ENCODE data around the gene SPATA6. TPM values are rescaled to one million over a fixed set of nuclear protein-coding genes. Genes with fewer than 3 reads are reported as not detected.

The SPATA6 gene
- total and polyA plus RNA-seq, 2 of the 4 experiments (the other 2 are of a cell fraction): 1.1 to 2.0 TPM

DNA sequence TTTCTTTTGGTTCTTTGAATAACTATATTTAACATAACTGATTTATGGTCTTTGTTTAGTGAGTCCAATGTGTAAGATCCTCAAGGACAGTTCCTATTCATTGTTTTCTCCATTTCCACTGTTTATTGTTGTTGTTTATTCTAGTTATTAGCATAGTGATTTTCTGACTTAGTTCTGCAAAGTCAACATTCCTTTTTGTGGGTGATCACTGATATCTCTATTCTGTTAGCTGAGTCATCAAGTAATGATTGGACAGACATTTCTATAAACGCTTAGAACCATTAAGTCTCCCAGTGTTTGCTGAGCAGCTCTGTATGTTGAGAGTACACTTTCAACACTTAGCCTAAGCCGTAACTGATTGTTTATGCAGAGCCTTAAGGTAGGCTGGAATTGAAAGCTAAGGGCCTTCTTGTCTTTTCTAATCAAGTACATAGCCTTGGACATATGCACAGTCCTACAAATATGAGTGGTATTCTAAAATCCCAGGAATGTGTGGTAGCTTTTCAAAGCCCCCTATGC, 162.4 kb downstream of the SPATA6 start:
- no peak overlapping the region for H3K4ac ChIP-seq (ENCODE audit: low read depth, low read length)
- no peak overlapping the region for H2BK120ac ChIP-seq (ENCODE audit: low read depth, low read length)
- no peak overlapping the region for H3K18ac ChIP-seq (ENCODE audit: low read depth, low read length)
- no peak; the same call in 1 of the 2 replicates for ATAC-seq (ENCODE audit: low read depth)
- ChIA-PET POLR2A (ENCODE audit: unreplicated experiment) (no interaction called here), CTCF (no interaction called here)
- no peaks in the 10 kb centered on the region for H3K9me3 ChIP-seq (ENCODE audit: control insufficient read depth, insufficient read depth, low read length)
- no peak overlapping the region for H3K56ac ChIP-seq (ENCODE audit: extremely low read depth, insufficient read depth, low read length)
- no peak overlapping the region for H2BK20ac ChIP-seq (ENCODE audit: low read depth, low read length)
- H3K4me2 ChIP-seq (ENCODE audit: low read depth, low read length): no peak overlapping the region
- H4K5ac ChIP-seq (ENCODE audit: low read depth, low read length): no peak overlapping the region
- H3K79me1 ChIP-seq (ENCODE audit: low read depth in 1 of 2, low read length in 2 of 2): no peaks in the 10 kb centered on the region
- H2BK15ac ChIP-seq (ENCODE audit: low read depth, low read length): no peak overlapping the region
- H2AFZ ChIP-seq (replicated peaks; ENCODE audit: low read length, poor library complexity): no peak overlapping the region
- no TSS peak for BruUV-seq (replicated peaks)
- no peak overlapping the region for H3K27ac ChIP-seq (ENCODE audit: insufficient read depth, low read length)
- no peak overlapping the region for H4K91ac ChIP-seq (ENCODE audit: insufficient read depth, low read depth, low read length)
- H3K36me3 ChIP-seq (ENCODE audit: control insufficient read depth, insufficient read depth, low read length): no peaks in the 10 kb centered on the region
- no peaks in the 10 kb centered on the region for H3K27me3 ChIP-seq (ENCODE audit: control insufficient read depth, insufficient read depth, low read length)
- WGBS, 2 experiments (ENCODE audit: extremely low coverage in 2 of 2, insufficient read length in 1 of 2): no CpG with 5 or more reads among the region's 2 CpGs
- H4K20me1 ChIP-seq (ENCODE audit: insufficient read depth, low read length): no peaks in the 10 kb centered on the region
- H3K9ac ChIP-seq (ENCODE audit: low read depth, low read length): no peak overlapping the region
- no peak overlapping the region for H2AK5ac ChIP-seq (ENCODE audit: low read depth, low read length)
- no peak overlapping the region for H3K4me3 ChIP-seq (ENCODE audit: insufficient read depth, low read depth, low read length)
- no peak overlapping the region for H2AK9ac ChIP-seq (replicated peaks; ENCODE audit: low read depth, low read length, poor library complexity)
- DNase-seq: no peak
- H2BK5ac ChIP-seq (ENCODE audit: low read depth, low read length, poor library complexity, severe bottlenecking): no peak overlapping the region
- no peaks in the 10 kb centered on the region for H3K4me1 ChIP-seq (ENCODE audit: control insufficient read depth, insufficient read depth, low read length)
- intact Hi-C loops (cut with micrococcal nuclease) (no loop called here), in situ Hi-C loops (cut with MboI; ENCODE audit: low sequenced_read_pairs) (no loop called here), dilution Hi-C loops (cut with HindIII; ENCODE audit: low sequenced_read_pairs, unreplicated experiment) (no loop called here)
- TF ChIP-seq SMC3 (IDR thresholded peaks at IDR 0.05; ENCODE audit: low read depth, low read length) (no peak), MAFK (IDR thresholded peaks at IDR 0.05; ENCODE audit: low read depth, low read length) (peak; percentile 24; the same call in 1 of the 2 replicates)
- H4K8ac ChIP-seq (ENCODE audit: low read depth in 2 of 2, low read length in 2 of 2): no peak overlapping the region
- H3K14ac ChIP-seq (replicated peaks; ENCODE audit: low read depth, low read length): no peak overlapping the region
- H3K9me1 ChIP-seq (ENCODE audit: insufficient read depth, low read length): no peaks in the 10 kb centered on the region
- no peak overlapping the region for H3K23ac ChIP-seq (ENCODE audit: low read depth, low read length)
